Fibroblast of villous mesenchyme (primary cell): Measurements from ENCODE around the gene RBM19. TPM values are rescaled to one million over a fixed set of nuclear protein-coding genes. Genes with fewer than 3 reads are reported as not detected.

Experiments
- DNase-seq: peaks from one replicate; pipeline ENCODE4 v3.0.0-alpha.2; 2010; ENCODE audit warnings: low read depth
- H3K4me3 ChIP-seq: 2 replicates; pipeline ENCODE4 v1.5.1; 2011; ENCODE audit warnings: low read depth, mild to moderate bottlenecking, low read length
- total RNA-seq: library from RNA; depleted of rRNA; stranded (reverse); fragments of >200 nt; gene quantifications from 2 replicates; pipeline ENCODE4 v1.2.3, GENCODE V29; 2012
- TF ChIP-seq, protein P1 (sequence below): IDR thresholded peaks from 2 replicates; pipeline ENCODE4 v1.5.1; 2012; ENCODE audit warnings: low read depth, mild to moderate bottlenecking, low read length; ENCODE audit not compliant: insufficient read depth

The RBM19 gene
- total RNA-seq, 1 donor: 26.8 TPM

DNA sequence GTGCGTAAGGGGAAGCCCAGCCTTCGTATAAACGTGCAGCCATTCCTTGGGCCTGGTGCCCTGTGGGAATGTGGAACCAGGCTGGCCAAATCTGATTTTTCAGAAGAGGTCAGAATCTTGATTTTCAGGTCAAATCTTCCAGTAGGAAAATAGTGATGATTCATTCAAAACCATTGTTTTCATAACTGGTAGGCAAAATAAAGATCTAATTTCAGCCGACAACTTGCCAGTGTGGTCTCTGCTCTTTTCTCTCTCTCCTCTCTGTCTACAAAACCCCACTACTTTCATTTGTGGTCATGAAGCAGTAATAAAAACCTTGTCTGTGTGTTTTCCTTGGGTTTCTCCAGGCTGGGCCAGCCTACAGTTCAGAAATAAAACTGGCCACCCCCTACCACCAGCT, 135.1 kb downstream of the RBM19 start:
- TF ChIP-seq, protein P1, sequence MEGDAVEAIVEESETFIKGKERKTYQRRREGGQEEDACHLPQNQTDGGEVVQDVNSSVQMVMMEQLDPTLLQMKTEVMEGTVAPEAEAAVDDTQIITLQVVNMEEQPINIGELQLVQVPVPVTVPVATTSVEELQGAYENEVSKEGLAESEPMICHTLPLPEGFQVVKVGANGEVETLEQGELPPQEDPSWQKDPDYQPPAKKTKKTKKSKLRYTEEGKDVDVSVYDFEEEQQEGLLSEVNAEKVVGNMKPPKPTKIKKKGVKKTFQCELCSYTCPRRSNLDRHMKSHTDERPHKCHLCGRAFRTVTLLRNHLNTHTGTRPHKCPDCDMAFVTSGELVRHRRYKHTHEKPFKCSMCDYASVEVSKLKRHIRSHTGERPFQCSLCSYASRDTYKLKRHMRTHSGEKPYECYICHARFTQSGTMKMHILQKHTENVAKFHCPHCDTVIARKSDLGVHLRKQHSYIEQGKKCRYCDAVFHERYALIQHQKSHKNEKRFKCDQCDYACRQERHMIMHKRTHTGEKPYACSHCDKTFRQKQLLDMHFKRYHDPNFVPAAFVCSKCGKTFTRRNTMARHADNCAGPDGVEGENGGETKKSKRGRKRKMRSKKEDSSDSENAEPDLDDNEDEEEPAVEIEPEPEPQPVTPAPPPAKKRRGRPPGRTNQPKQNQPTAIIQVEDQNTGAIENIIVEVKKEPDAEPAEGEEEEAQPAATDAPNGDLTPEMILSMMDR: no peak
- no peak overlapping the region for H3K4me3 ChIP-seq
- peak; percentile 41 for DNase-seq

DNA sequence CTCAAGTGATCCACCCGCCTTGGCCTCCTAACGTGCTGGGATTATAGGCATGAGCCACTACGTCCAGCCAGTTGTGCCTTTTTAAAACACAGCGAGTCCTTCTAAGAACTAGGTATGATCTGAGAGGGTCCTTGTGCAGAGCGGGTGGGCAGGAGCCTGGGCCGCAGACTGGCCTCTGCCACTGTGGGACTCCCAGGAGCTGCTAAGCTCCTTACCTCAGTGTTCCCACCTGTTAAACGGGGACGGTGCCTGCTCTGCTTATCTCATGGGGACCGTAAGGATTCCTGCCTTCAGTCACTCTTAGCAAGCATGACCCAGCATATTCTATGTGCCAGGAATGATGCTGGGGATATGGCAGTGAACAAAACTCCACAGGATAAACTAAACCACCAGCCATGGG, 136.9 kb downstream of the RBM19 start:
- TF ChIP-seq, protein P1: no peak
- DNase-seq: no peak
- H3K4me3 ChIP-seq: no peak overlapping the region

DNA sequence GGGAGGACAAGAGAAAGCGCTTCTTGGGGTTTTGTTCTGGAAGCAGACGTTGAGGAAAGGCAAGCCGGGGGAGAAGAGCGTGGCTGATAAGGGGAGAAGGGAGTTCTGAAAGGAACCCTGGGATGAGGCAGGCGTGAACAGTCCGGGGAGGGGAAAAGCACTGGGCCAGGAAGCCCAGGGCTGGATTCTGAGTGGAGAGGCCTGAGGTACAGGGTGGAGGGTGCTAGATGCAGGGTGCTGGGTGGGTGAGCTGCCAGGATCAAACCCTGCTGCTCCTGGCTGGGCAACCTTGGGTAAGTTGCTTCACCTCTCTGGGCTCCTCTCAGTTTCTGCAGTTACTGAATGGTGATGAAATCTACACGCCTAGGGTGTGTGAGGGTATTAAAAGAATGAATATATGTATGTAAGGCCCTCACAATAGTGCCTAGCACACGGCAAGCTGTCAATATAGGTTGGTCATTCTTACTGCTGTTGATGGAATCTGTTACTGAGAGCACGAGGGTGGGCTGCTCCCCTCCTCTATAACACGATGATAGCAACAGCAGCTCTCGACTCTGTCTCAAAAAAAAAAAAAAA, 138.5 kb downstream of the RBM19 start:
- TF ChIP-seq, protein P1: no peak
- H3K4me3 ChIP-seq: no peak overlapping the region
- no peak for DNase-seq

DNA sequence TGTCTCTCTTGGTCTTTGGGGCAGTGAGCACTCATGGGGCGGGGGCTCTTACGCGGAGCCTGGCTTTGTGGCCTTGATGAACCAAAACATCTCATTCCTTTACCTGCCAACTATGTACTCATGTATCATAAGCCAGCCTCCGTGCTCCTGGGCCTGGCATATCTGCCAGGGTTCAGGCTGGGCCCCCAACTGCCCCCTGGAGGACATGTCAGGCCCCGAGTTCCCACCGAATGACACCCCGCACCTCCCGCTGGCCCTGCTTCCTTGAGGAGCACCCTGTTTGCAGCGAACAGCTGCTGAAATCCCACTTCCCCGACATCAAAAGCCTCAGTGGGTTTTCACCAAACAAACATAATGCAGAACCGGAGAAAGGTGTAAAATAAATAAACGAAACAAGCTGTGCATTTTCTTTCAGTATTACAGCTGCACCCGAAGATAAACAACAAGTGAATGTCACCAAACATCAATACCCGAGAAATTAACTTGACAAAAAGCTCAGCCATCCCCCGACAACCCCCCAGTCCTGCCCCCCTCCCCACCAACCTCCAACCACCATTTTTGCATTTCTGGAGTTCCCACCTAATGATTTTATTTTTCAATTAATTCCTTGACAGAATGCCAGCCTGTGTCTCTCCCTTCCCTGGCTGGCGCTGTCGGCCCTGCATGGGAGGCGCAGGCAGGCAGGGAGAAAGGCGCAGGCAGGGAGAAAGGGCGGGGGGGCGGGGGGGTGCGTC, 139.2 kb downstream of the RBM19 start:
- TF ChIP-seq, protein P1: no peak
- DNase-seq: no peak

DNA sequence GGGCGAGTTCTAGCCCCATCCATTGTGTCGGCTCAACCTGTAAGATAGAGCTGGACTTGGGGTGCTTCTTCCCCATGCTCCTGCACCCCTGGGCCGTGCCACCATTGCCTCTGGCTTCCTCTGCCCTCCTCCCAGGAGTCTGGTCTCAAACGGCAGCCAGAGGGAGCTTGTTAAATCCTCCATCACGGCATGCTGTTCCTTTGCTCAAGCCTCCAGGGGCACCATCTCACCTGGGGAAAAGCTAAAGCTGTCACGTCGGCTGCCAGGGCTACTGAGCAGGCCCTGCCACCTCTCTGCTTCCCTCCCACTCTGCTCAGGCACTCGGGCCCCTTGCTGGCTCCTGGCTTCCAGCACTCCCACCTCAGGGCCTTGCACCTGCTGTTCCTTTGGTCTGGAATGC, 140.4 kb downstream of the RBM19 start:
- TF ChIP-seq, protein P1: no peak
- H3K4me3 ChIP-seq: no peak overlapping the region
- DNase-seq: no peak

More for the DNA sequence above, 139.2 kb downstream of the RBM19 start:
- no peak overlapping the region for H3K4me3 ChIP-seq

DNA sequence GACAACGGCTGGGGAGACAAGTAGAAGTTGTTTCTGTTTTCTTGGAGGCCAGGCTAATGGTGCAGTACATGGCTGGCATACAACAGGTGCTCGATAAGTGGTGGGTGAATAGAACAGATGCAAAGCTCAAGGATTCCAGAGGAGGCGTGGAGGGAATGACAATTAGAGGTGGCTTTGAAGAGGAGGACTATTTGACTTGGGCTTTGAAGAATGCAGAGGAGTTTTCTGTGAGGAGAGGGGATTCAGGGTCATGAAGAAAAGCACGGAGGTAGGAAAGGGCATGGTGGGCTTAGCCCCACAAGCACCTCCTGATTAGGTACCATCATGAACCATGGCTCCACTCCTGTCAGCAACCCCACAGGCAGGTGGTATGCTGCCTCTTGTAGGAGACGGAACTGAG, 142.3 kb downstream of the RBM19 start:
- no peak for DNase-seq
- TF ChIP-seq, protein P1: no peak
- H3K4me3 ChIP-seq: no peak overlapping the region

DNA sequence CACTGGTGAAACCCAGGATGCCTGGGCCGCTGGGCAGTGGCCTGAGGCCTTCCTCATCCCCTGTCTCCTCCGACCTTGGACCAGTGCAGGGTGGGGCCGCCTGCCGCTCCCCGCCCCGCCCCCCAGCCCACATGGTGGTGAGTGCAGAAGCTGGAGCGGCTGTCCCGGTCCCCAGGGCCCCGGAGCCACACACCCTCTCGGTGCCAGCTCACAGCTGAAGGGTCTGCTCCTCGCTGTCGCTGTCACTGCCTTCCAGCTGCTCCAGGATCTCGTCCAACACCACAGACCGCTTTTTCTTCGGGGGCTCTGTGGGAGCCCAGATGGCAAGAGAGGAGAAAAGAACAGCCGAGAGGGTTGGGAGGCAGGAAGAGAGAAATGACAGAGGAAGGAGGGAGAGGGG, 143.1 kb downstream of the RBM19 start:
- TF ChIP-seq, protein P1: no peak
- no peak overlapping the region for H3K4me3 ChIP-seq
- DNase-seq: no peak
